HG02943 (cell line): ENCODE results near the gene SLC16A9.

Source experiments
- ATAC-seq: cut with Tn5 transposase; IDR thresholded peaks from one replicate; pipeline ENCODE4 v1.9.1; 2021; ENCODE audit warnings: mild to moderate bottlenecking, low read depth, moderate library complexity; ENCODE audit not compliant: unreplicated experiment

Gene SLC16A9

GRCh38 chr10:59724098-59724938 lies 14.7 kb upstream of the SLC16A9 start:
- ATAC-seq, result no peak

GRCh38 chr10:59720377-59720776 lies 10.7 kb upstream of the SLC16A9 start:
- ATAC-seq, result no peak

- no peak for ATAC-seq
Measured at GRCh38 chr10:59719374-59719773, 9.7 kb upstream of the SLC16A9 start.

GRCh38 chr10:59718257-59718656 lies 8.6 kb upstream of the SLC16A9 start:
- no peak for ATAC-seq

- ATAC-seq, result no peak
Measured at GRCh38 chr10:59713196-59713821, 3.7 kb upstream of the SLC16A9 start.

- no peak for ATAC-seq
Measured at GRCh38 chr10:59711871-59712494, 2.3 kb upstream of the SLC16A9 start.

- ATAC-seq, result peak; percentile 25
Measured at GRCh38 chr10:59708816-59709394, 745 bp downstream of the SLC16A9 start.

- ATAC-seq, result no peak
Measured at GRCh38 chr10:59706851-59707797, 2.5 kb downstream of the SLC16A9 start.

GRCh38 chr10:59705931-59706330 lies 3.7 kb downstream of the SLC16A9 start:
- no peak for ATAC-seq

- ATAC-seq, result no peak
Measured at GRCh38 chr10:59704630-59705029, 5.0 kb downstream of the SLC16A9 start.

GRCh38 chr10:59702347-59702746 lies 7.3 kb downstream of the SLC16A9 start:
- no peak for ATAC-seq

- no peak for ATAC-seq
Measured at GRCh38 chr10:59700709-59701108, 8.9 kb downstream of the SLC16A9 start.

- no peak for ATAC-seq
Measured at GRCh38 chr10:59698326-59698725, 11.3 kb downstream of the SLC16A9 start.

- ATAC-seq, result no peak
Measured at GRCh38 chr10:59695637-59696036, 14.0 kb downstream of the SLC16A9 start.

- no peak for ATAC-seq
Measured at GRCh38 chr10:59694936-59695335, 14.7 kb downstream of the SLC16A9 start.

- no peak for ATAC-seq
Measured at GRCh38 chr10:59692113-59692512, 17.5 kb downstream of the SLC16A9 start.

- no peak for ATAC-seq
Measured at GRCh38 chr10:59688921-59689351, 20.7 kb downstream of the SLC16A9 start.

- ATAC-seq, result no peak
Measured at GRCh38 chr10:59687657-59688056, 22.0 kb downstream of the SLC16A9 start.

- ATAC-seq, result no peak
Measured at GRCh38 chr10:59684006-59684405, 25.6 kb downstream of the SLC16A9 start.
